HEK293 (cell line): ENCODE measurements around the gene MITF.
A peak's percentile ranks its signal among the peaks of the same experiment; 100 is the strongest.

Experiments
- ATF2 ChIP-seq: fragments of 450-650 bp; formaldehyde crosslinking; IDR thresholded peaks from 2 replicates; pipeline ENCODE4 v1.5.1; 2016; ENCODE audit warnings: missing biosample characterization, missing genetic modification characterization, low read depth
- GLI4 ChIP-seq: fragments of 450-650 bp; formaldehyde crosslinking; IDR thresholded peaks from 2 replicates; pipeline ENCODE4 v1.5.1; 2016; ENCODE audit warnings: missing biosample characterization, missing genetic modification characterization
- GLIS1 ChIP-seq: fragments of 450-650 bp; formaldehyde crosslinking; IDR thresholded peaks from 2 replicates; pipeline ENCODE4 v1.5.1; 2016; ENCODE audit warnings: missing biosample characterization, missing genetic modification characterization
- GLIS2 ChIP-seq: fragments of 450-650 bp; formaldehyde crosslinking; IDR thresholded peaks from 2 replicates; pipeline ENCODE4 v1.5.1; 2016; ENCODE audit warnings: missing biosample characterization, missing genetic modification characterization
- KLF8 ChIP-seq: fragments of 450-650 bp; formaldehyde crosslinking; IDR thresholded peaks from 2 replicates; pipeline ENCODE4 v1.5.1; 2016; ENCODE audit warnings: missing biosample characterization, missing genetic modification characterization
- MZF1 ChIP-seq: fragments of 450-650 bp; formaldehyde crosslinking; IDR thresholded peaks from 2 replicates; pipeline ENCODE4 v1.5.1; 2017; ENCODE audit warnings: missing biosample characterization, missing genetic modification characterization, borderline replicate concordance
- PRDM1 ChIP-seq: fragments of 450-650 bp; formaldehyde crosslinking; IDR thresholded peaks from 2 replicates; pipeline ENCODE4; 2016; ENCODE audit warnings: missing biosample characterization, missing genetic modification characterization
- SP3 ChIP-seq: fragments of 450-650 bp; formaldehyde crosslinking; IDR thresholded peaks from 2 replicates; pipeline ENCODE4 v1.5.1; 2016; ENCODE audit warnings: missing biosample characterization, missing genetic modification characterization
- TRIM28 ChIP-seq: IDR thresholded peaks from 2 replicates; pipeline ENCODE4 v1.6.1; 2011; ENCODE audit warnings: low read length, control low read depth, borderline replicate concordance
- ZBTB17 ChIP-seq: fragments of 450-650 bp; formaldehyde crosslinking; IDR thresholded peaks from 2 replicates; pipeline ENCODE4 v1.5.1; 2016; ENCODE audit warnings: missing biosample characterization, missing genetic modification characterization
- ZBTB44 ChIP-seq: fragments of 450-650 bp; IDR thresholded peaks from 2 replicates; pipeline ENCODE4 v1.5.1; 2018; ENCODE audit warnings: missing biosample characterization, mild to moderate bottlenecking, missing genetic modification characterization
- ZNF133 ChIP-seq: fragments of 450-650 bp; formaldehyde crosslinking; IDR thresholded peaks from 2 replicates; pipeline ENCODE4 v1.5.1; 2016; ENCODE audit warnings: missing biosample characterization, missing genetic modification characterization
- ZNF211 ChIP-seq: fragments of 450-650 bp; formaldehyde crosslinking; IDR thresholded peaks from 2 replicates; pipeline ENCODE4 v1.5.1; 2016; ENCODE audit warnings: low read depth, missing biosample characterization, missing genetic modification characterization
- ZNF214 ChIP-seq: fragments of 450-650 bp; formaldehyde crosslinking; IDR thresholded peaks from 2 replicates; pipeline ENCODE4 v1.5.1; 2017; ENCODE audit warnings: missing biosample characterization, mild to moderate bottlenecking, missing genetic modification characterization, borderline replicate concordance
- ZNF266 ChIP-seq: fragments of 450-650 bp; formaldehyde crosslinking; IDR thresholded peaks from 2 replicates; pipeline ENCODE4 v1.5.1; 2016; ENCODE audit warnings: missing biosample characterization, missing genetic modification characterization, low read depth
- ZNF274 ChIP-seq, 2 experiments: fragments of 200-500 bp in 1 of 2; fragments of 450-650 bp in 1 of 2; sonication (Bioruptor generic) in 1 of 2; formaldehyde crosslinking in 1 of 2; IDR thresholded peaks; 2 replicates each; pipeline versions ENCODE4 v1.5.1 to v1.6.1; 2014 to 2016; ENCODE audit warnings: borderline replicate concordance in 1 of 2, inconsistent platforms in 1 of 2, low read length in 1 of 2, missing biosample characterization in 1 of 2, missing genetic modification characterization in 1 of 2
- ZNF302 ChIP-seq: fragments of 450-650 bp; formaldehyde crosslinking; IDR thresholded peaks from 2 replicates; pipeline ENCODE4 v1.5.1; 2016; ENCODE audit warnings: missing biosample characterization, missing genetic modification characterization, low read depth
- ZNF423 ChIP-seq: fragments of 450-650 bp; formaldehyde crosslinking; IDR thresholded peaks from 2 replicates; pipeline ENCODE4 v1.5.1; 2016; ENCODE audit warnings: missing biosample characterization, missing genetic modification characterization
- ZNF473 ChIP-seq: fragments of 450-650 bp; formaldehyde crosslinking; IDR thresholded peaks from 2 replicates; pipeline ENCODE4 v1.5.1; 2017; ENCODE audit warnings: missing biosample characterization, missing genetic modification characterization
- ZNF544 ChIP-seq: fragments of 450-650 bp; formaldehyde crosslinking; IDR thresholded peaks from 2 replicates; pipeline ENCODE4 v1.5.0; 2017; ENCODE audit warnings: missing biosample characterization, missing genetic modification characterization
- ZNF645 ChIP-seq: fragments of 450-650 bp; formaldehyde crosslinking; IDR thresholded peaks from 2 replicates; pipeline ENCODE4; 2016; ENCODE audit warnings: missing biosample characterization, missing genetic modification characterization
- ZNF660 ChIP-seq: fragments of 450-650 bp; IDR thresholded peaks from 2 replicates; pipeline ENCODE4 v1.5.1; 2018; ENCODE audit warnings: missing biosample characterization, mild to moderate bottlenecking, missing genetic modification characterization
- ZNF747 ChIP-seq: fragments of 450-650 bp; formaldehyde crosslinking; IDR thresholded peaks from 2 replicates; pipeline ENCODE4 v1.5.1; 2016; ENCODE audit warnings: missing biosample characterization, missing genetic modification characterization
- ZNF785 ChIP-seq: fragments of 450-650 bp; formaldehyde crosslinking; IDR thresholded peaks from 2 replicates; pipeline ENCODE4 v1.5.1; 2016; ENCODE audit warnings: missing biosample characterization, missing genetic modification characterization
- ZNF791 ChIP-seq: fragments of 450-650 bp; formaldehyde crosslinking; IDR thresholded peaks from 2 replicates; pipeline ENCODE4 v1.5.1; 2016; ENCODE audit warnings: missing biosample characterization, missing genetic modification characterization
- TF ChIP-seq, protein P1 (sequence below): fragments of 450-650 bp; formaldehyde crosslinking; IDR thresholded peaks from 2 replicates; pipeline ENCODE4 v1.5.1; 2017; ENCODE audit warnings: missing biosample characterization, missing genetic modification characterization
- TF ChIP-seq, protein P2 (sequence below): fragments of 450-650 bp; formaldehyde crosslinking; IDR thresholded peaks from 2 replicates; pipeline ENCODE4 v1.5.1; 2016; ENCODE audit warnings: missing biosample characterization, missing genetic modification characterization
- TF ChIP-seq, protein P3 (sequence below): fragments of 450-650 bp; formaldehyde crosslinking; IDR thresholded peaks from 2 replicates; pipeline ENCODE4 v1.5.1; 2016; ENCODE audit warnings: missing biosample characterization, missing genetic modification characterization

Gene MITF

GRCh38 chr3:69739204-69740102 lies at the start of gene MITF (continued):
- no peak for TF ChIP-seq ZNF544
- no peak for TF ChIP-seq ZNF302 (tag by site-specific recombination)
- no peak for TF ChIP-seq PRDM1 (tag by site-specific recombination)
- TF ChIP-seq ZNF747 (tag by site-specific recombination), result no peak
- no peak for TF ChIP-seq ZNF274 (IDR thresholded peaks at IDR 0.05; ENCODE audit: low read length)
- no peak for TF ChIP-seq ZNF274 (tag by site-specific recombination; IDR thresholded peaks at IDR 0.05; ENCODE audit: borderline replicate concordance)
- TF ChIP-seq TRIM28, result no peak
- TF ChIP-seq ZNF214 (tag by site-specific recombination), result no peak
- no peak for TF ChIP-seq MZF1 (tag by site-specific recombination)
- no peak for TF ChIP-seq ZNF133 (tag by site-specific recombination)
- 0 out of 2 replicates have a peak, but pooled peaks have one; percentile 25 for TF ChIP-seq ZBTB44 (tag by site-specific recombination)
- peak; percentile 64 for TF ChIP-seq SP3 (tag by site-specific recombination)
- TF ChIP-seq ZNF423, result no peak
- no peak for TF ChIP-seq ZNF645
- TF ChIP-seq GLI4 (tag by site-specific recombination), result no peak
- no peak for TF ChIP-seq ZNF473 (tag by site-specific recombination)
- TF ChIP-seq, protein P1, sequence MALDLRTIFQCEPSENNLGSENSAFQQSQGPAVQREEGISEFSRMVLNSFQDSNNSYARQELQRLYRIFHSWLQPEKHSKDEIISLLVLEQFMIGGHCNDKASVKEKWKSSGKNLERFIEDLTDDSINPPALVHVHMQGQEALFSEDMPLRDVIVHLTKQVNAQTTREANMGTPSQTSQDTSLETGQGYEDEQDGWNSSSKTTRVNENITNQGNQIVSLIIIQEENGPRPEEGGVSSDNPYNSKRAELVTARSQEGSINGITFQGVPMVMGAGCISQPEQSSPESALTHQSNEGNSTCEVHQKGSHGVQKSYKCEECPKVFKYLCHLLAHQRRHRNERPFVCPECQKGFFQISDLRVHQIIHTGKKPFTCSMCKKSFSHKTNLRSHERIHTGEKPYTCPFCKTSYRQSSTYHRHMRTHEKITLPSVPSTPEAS (tag by site-specific recombination), result no peak
- peak; percentile 68; the same call in 1 of the 2 replicates for TF ChIP-seq ZBTB17 (tag by site-specific recombination)
- TF ChIP-seq ZNF660 (tag by site-specific recombination), result no peak
- peak; percentile 52 for TF ChIP-seq GLIS1 (tag by site-specific recombination)
- no peak for TF ChIP-seq ZNF791
- TF ChIP-seq GLIS2 (tag by site-specific recombination), result peak; percentile 79
- peak; percentile 72; the same call in 1 of the 2 replicates for TF ChIP-seq KLF8 (tag by site-specific recombination)
- TF ChIP-seq, protein P2, sequence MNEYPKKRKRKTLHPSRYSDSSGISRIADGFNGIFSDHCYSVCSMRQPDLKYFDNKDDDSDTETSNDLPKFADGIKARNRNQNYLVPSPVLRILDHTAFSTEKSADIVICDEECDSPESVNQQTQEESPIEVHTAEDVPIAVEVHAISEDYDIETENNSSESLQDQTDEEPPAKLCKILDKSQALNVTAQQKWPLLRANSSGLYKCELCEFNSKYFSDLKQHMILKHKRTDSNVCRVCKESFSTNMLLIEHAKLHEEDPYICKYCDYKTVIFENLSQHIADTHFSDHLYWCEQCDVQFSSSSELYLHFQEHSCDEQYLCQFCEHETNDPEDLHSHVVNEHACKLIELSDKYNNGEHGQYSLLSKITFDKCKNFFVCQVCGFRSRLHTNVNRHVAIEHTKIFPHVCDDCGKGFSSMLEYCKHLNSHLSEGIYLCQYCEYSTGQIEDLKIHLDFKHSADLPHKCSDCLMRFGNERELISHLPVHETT, result no peak
- TF ChIP-seq ZNF266 (tag by site-specific recombination), result no peak
- TF ChIP-seq, protein P3, sequence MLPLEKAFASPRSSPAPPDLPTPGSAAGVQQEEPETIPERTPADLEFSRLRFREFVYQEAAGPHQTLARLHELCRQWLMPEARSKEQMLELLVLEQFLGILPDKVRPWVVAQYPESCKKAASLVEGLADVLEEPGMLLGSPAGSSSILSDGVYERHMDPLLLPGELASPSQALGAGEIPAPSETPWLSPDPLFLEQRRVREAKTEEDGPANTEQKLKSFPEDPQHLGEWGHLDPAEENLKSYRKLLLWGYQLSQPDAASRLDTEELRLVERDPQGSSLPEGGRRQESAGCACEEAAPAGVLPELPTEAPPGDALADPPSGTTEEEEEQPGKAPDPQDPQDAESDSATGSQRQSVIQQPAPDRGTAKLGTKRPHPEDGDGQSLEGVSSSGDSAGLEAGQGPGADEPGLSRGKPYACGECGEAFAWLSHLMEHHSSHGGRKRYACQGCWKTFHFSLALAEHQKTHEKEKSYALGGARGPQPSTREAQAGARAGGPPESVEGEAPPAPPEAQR (tag by site-specific recombination), result no peak
- TF ChIP-seq ZNF211 (tag by site-specific recombination), result no peak
- no peak for TF ChIP-seq ZNF785 (tag by site-specific recombination)
- no peak for TF ChIP-seq ATF2 (tag by site-specific recombination)
